ES-I3 (cell line): ENCODE measurements around the gene INPPL1.

Experiments used
- H3K36me3 ChIP-seq: 2 replicates; pipeline ENCODE4 v1.6.1; 2013; ENCODE audit warnings: mild to moderate bottlenecking, low read length, control low read depth, moderate library complexity; ENCODE audit not compliant: insufficient read depth
- H3K4me1 ChIP-seq: 2 replicates; pipeline ENCODE4 v1.6.1; 2013; ENCODE audit warnings: mild to moderate bottlenecking, control low read depth, low read length; ENCODE audit not compliant: insufficient read depth
- H3K9ac ChIP-seq: 2 replicates; pipeline ENCODE4 v1.6.1; 2013; ENCODE audit warnings: low read depth, mild to moderate bottlenecking, low read length, moderate library complexity
- H3K9me3 ChIP-seq: 2 replicates; pipeline ENCODE4 v1.6.1; 2013; ENCODE audit warnings: mild to moderate bottlenecking, low read length, moderate library complexity; ENCODE audit not compliant: control insufficient read depth, insufficient read depth

INPPL1 gene

GRCh38 chr11:72233056-72233772 lies 8.6 kb downstream of the INPPL1 start:
- no peak overlapping the region for H3K9ac ChIP-seq
- peaks cover 6% of the 10 kb centered on the region; the same call in 1 of the 2 replicates for H3K4me1 ChIP-seq
- H3K9me3 ChIP-seq = no peaks in the 10 kb centered on the region
- peaks cover 14% of the 10 kb centered on the region for H3K36me3 ChIP-seq

- Histone ChIP-seq H3K9ac (no peak overlapping the region), H3K9me3 (no peaks in the 10 kb centered on the region), H3K4me1 (peaks cover 6% of the 10 kb centered on the region; the same call in 1 of the 2 replicates), H3K36me3 (peaks cover 13% of the 10 kb centered on the region)
Observed at GRCh38 chr11:72233773-72234513, 9.4 kb downstream of the INPPL1 start.

- Histone ChIP-seq H3K9ac (no peak overlapping the region), H3K36me3 (peaks cover 10% of the 10 kb centered on the region), H3K9me3 (no peaks in the 10 kb centered on the region), H3K4me1 (peaks cover 6% of the 10 kb centered on the region; the same call in 1 of the 2 replicates)
Observed at GRCh38 chr11:72234514-72234830, 9.9 kb downstream of the INPPL1 start.

- peaks cover 10% of the 10 kb centered on the region for H3K36me3 ChIP-seq
- H3K9ac ChIP-seq = no peak overlapping the region
- no peaks in the 10 kb centered on the region for H3K9me3 ChIP-seq
- peaks cover 6% of the 10 kb centered on the region; the same call in 1 of the 2 replicates for H3K4me1 ChIP-seq
Observed at GRCh38 chr11:72234920-72235319, 10.4 kb downstream of the INPPL1 start.

GRCh38 chr11:72235351-72236057 lies 10.9 kb downstream of the INPPL1 start:
- H3K9me3 ChIP-seq = no peaks in the 10 kb centered on the region
- H3K4me1 ChIP-seq = peaks cover 6% of the 10 kb centered on the region; the same call in 1 of the 2 replicates
- H3K36me3 ChIP-seq = peaks cover 10% of the 10 kb centered on the region
- H3K9ac ChIP-seq = no peak overlapping the region

- Histone ChIP-seq H3K4me1 (peaks cover 6% of the 10 kb centered on the region; the same call in 1 of the 2 replicates), H3K36me3 (peaks cover 10% of the 10 kb centered on the region; the same call in 1 of the 2 replicates), H3K9ac (no peak overlapping the region), H3K9me3 (no peaks in the 10 kb centered on the region)
Observed at GRCh38 chr11:72236083-72236697, 11.6 kb downstream of the INPPL1 start.

- Histone ChIP-seq H3K4me1 (peaks cover 6% of the 10 kb centered on the region; the same call in 1 of the 2 replicates), H3K36me3 (peaks cover 5% of the 10 kb centered on the region; the same call in 1 of the 2 replicates), H3K9ac (no peak overlapping the region), H3K9me3 (no peaks in the 10 kb centered on the region)
Observed at GRCh38 chr11:72236774-72237111, 12.2 kb downstream of the INPPL1 start.

GRCh38 chr11:72237112-72237931 lies 12.8 kb downstream of the INPPL1 start:
- Histone ChIP-seq H3K4me1 (peaks cover 6% of the 10 kb centered on the region; the same call in 1 of the 2 replicates), H3K9ac (no peak overlapping the region; the same call in 1 of the 2 replicates), H3K9me3 (no peaks in the 10 kb centered on the region), H3K36me3 (peaks cover 5% of the 10 kb centered on the region; the same call in 1 of the 2 replicates)

- Histone ChIP-seq H3K9ac (peak overlapping the region; percentile 55; the same call in 1 of the 2 replicates), H3K4me1 (peaks cover 6% of the 10 kb centered on the region; the same call in 1 of the 2 replicates), H3K9me3 (no peaks in the 10 kb centered on the region), H3K36me3 (no peaks in the 10 kb centered on the region; the same call in 1 of the 2 replicates)
Observed at GRCh38 chr11:72238040-72238450, 13.5 kb downstream of the INPPL1 start.

GRCh38 chr11:72238492-72239312 lies 14.1 kb downstream of the INPPL1 start:
- no peaks in the 10 kb centered on the region for H3K9me3 ChIP-seq
- H3K4me1 ChIP-seq = peaks cover 6% of the 10 kb centered on the region; the same call in 1 of the 2 replicates
- H3K9ac ChIP-seq = peak overlapping the region; percentile 55; the same call in 1 of the 2 replicates
- H3K36me3 ChIP-seq = no peaks in the 10 kb centered on the region; the same call in 1 of the 2 replicates

- Histone ChIP-seq H3K9ac (peak overlapping the region; percentile 55; the same call in 1 of the 2 replicates), H3K9me3 (no peaks in the 10 kb centered on the region), H3K4me1 (peaks cover 6% of the 10 kb centered on the region; the same call in 1 of the 2 replicates), H3K36me3 (no peaks in the 10 kb centered on the region; the same call in 1 of the 2 replicates)
Observed at GRCh38 chr11:72239313-72239848, 14.8 kb downstream of the INPPL1 start.

GRCh38 chr11:72239849-72240460 lies 15.4 kb downstream of the INPPL1 start:
- Histone ChIP-seq H3K36me3 (no peaks in the 10 kb centered on the region; the same call in 1 of the 2 replicates), H3K9me3 (no peaks in the 10 kb centered on the region), H3K4me1 (peaks cover 6% of the 10 kb centered on the region; the same call in 1 of the 2 replicates), H3K9ac (peak overlapping the region; percentile 55; the same call in 1 of the 2 replicates)
